Lower leg skin (tissue), 4 donors: ENCODE data around the gene IGLL5. TPM values are rescaled to one million over a fixed set of nuclear protein-coding genes. Genes with fewer than 3 reads are reported as not detected.
"Not testable (repeated sequence)": the region's sequence is repeated elsewhere in the genome, so short reads cannot be mapped to it uniquely, and the experiment has no call there.

ENCODE experiments used
- DNase-seq, 2 donors: peaks; one replicate each; pipeline ENCODE4 v3.0.0-alpha.2; 2019; ENCODE audit warnings: low spot score in 2 of 2
- H3K4me3 ChIP-seq: fragments of 200-600 bp; sonication (generic); 2 replicates; pipeline ENCODE4 v1.5.1; 2017; ENCODE audit warnings: mild to moderate bottlenecking, low read depth; ENCODE audit not compliant: poor library complexity, severe bottlenecking
- POLR2A ChIP-seq, 2 donors: fragments of 450-650 bp; IDR thresholded peaks; one replicate each; pipeline ENCODE4 v1.6.1; 2016 to 2017; ENCODE audit warnings: antibody characterized with exemption in 2 of 2, mild to moderate bottlenecking in 1 of 2, moderate library complexity in 1 of 2
- WGBS, 2 donors: methylation state at CpG; one replicate each; pipeline ENCODE4 v1.1.5; 2018; 5-methylcytosine and 5-hydroxymethylcytosine counted together
- intact Hi-C: fragments of 100-400 bp; cut with DNase I; formaldehyde crosslinking; loops from one replicate; pipeline ENCODE4 v1.15.0; 2023; ENCODE audit warnings: low total_unique reads
- total RNA-seq, 4 donors: library from RNA; depleted of rRNA; stranded (reverse); fragments of >200 nt; gene quantifications; one replicate each; pipeline ENCODE4 v1.1.0, GENCODE V29; 2016
- TF ChIP-seq, protein P1 (sequence below), 3 donors: fragments of 450-650 bp; IDR thresholded peaks; one replicate each; pipeline ENCODE4 v1.5.1; 2016; ENCODE audit warnings: antibody characterized with exemption in 3 of 3, mild to moderate bottlenecking in 3 of 3, moderate library complexity in 2 of 3

IGLL5 gene
- total RNA-seq, 4 donors from 2014 or later: not detected

DNA sequence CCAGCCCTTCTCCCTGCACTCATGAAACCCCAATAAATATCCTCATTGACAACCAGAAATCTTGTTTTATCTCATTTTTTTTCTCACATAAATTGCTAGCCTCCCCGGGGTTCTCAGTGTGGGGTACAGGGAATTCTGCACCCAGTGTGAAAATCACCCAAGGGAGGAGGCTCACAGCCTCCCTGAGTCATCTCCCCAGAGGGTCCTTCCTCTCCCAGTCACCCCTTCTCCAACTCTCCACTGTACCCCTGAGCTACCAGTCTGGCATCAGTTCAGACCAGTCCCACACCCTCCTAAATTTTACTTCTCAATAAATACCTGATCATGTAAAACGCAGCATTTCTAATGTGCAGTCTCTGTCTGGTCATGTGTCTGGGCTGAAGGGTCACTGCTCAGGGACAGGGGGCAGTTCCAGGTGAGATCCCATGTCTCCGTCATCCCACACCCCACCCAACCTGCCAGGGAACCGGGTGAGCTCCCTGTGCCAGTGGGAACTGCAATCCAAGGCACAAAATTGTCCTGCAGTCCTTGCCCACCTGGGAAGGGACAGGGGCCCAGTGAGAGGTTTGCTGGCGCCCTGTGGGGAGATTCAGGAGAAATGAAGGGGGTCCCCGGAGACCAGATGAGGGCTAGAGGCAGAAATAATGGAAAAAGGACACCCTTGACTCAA, 8.3 kb downstream of the IGLL5 start:
- peak in 1 of 2 donors; percentile 65 for DNase-seq

DNA sequence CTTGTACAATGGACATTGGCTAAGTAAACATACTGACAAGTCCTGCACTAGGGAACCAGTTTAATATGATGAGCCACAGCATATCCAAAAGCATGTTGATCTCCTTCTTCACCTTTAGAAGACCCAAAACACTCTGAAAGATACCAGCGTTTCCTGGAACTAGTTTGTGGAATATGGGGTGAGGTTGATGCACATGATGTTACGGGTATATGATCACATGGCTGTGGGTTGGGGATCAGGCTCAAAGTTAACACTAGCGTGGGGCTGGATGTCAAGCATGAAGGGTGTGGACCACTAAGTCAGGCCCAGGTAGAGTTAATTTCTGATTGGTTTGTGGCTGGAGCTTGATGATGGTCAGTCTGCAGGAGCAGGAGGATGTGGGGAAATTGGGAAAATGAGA, 9.0 kb downstream of the IGLL5 start:
- intact Hi-C loops: no loop called here
- H3K4me3 ChIP-seq: no peak overlapping the region
- TF ChIP-seq, protein P1, sequence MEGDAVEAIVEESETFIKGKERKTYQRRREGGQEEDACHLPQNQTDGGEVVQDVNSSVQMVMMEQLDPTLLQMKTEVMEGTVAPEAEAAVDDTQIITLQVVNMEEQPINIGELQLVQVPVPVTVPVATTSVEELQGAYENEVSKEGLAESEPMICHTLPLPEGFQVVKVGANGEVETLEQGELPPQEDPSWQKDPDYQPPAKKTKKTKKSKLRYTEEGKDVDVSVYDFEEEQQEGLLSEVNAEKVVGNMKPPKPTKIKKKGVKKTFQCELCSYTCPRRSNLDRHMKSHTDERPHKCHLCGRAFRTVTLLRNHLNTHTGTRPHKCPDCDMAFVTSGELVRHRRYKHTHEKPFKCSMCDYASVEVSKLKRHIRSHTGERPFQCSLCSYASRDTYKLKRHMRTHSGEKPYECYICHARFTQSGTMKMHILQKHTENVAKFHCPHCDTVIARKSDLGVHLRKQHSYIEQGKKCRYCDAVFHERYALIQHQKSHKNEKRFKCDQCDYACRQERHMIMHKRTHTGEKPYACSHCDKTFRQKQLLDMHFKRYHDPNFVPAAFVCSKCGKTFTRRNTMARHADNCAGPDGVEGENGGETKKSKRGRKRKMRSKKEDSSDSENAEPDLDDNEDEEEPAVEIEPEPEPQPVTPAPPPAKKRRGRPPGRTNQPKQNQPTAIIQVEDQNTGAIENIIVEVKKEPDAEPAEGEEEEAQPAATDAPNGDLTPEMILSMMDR (IDR thresholded peaks at IDR 0.05): no peak
- no peak for TF ChIP-seq POLR2A (IDR thresholded peaks at IDR 0.05)
- peak in 1 of 2 donors; percentile 18 for DNase-seq
- WGBS, 2 donors: 78 to 79% methylated on average over 3 of the region's 3 CpGs

More for the DNA sequence above, 8.3 kb downstream of the IGLL5 start:
- 73 to 84% methylated on average over 6 of the region's 6 CpGs for WGBS, 2 donors
- H3K4me3 ChIP-seq: no peak overlapping the region
- intact Hi-C loops: no loop called here
- TF ChIP-seq POLR2A (IDR thresholded peaks at IDR 0.05): no peak
- TF ChIP-seq, protein P1 (IDR thresholded peaks at IDR 0.05): no peak

DNA sequence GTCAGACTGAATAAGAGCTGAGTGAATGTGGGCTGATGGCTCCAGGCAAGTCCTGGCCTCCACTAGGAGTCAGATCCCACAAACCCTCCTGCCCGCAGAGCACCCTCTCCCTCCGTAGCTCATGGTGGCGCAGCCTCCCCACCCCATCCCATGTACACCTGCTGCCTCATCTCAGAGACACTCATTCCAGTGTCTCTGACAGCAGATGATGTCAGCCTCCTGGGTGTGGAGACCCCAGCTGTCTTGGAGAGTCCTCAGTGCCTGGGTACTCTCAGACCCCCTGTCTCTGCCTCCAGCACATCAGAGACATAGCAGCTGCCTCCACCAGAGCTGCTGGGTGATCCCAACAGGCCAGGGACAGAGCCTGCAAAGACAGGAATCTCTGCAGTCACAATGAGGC, 9.5 kb downstream of the IGLL5 start:
- no peak for TF ChIP-seq POLR2A (IDR thresholded peaks at IDR 0.05)
- TF ChIP-seq, protein P1 (IDR thresholded peaks at IDR 0.05): no peak
- 89 to 91% methylated on average over 3 of the region's 3 CpGs for WGBS, 2 donors
- H3K4me3 ChIP-seq: no peak overlapping the region
- intact Hi-C loops: no loop called here
- DNase-seq: peak in 1 of 2 donors; percentile 18

DNA sequence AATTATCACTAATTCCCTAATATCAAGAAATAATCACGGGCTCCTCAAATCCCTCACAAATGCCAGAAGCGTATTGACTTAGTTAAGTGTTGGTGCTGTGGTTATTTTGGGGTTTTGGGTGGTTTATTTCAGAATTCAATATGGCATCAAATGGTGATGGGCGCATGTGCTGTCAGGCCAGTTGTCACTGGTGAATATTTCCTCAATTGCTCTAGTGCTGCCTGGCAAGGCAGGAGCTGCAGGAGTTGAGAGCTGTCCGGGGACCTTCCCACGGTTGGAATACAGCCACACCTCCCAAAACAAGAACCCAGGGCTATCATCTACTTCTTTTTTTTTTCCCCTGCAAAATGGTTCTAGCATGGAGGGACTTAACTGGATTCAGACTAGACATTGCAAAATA, 10.3 kb downstream of the IGLL5 start:
- peak in 1 of 2 donors; percentile 13 for DNase-seq
- intact Hi-C loops: no loop called here
- no peak for TF ChIP-seq POLR2A (IDR thresholded peaks at IDR 0.05)
- H3K4me3 ChIP-seq: no peak overlapping the region
- WGBS, 2 donors: 62 to 64% methylated on average over 5 of the region's 5 CpGs

DNA sequence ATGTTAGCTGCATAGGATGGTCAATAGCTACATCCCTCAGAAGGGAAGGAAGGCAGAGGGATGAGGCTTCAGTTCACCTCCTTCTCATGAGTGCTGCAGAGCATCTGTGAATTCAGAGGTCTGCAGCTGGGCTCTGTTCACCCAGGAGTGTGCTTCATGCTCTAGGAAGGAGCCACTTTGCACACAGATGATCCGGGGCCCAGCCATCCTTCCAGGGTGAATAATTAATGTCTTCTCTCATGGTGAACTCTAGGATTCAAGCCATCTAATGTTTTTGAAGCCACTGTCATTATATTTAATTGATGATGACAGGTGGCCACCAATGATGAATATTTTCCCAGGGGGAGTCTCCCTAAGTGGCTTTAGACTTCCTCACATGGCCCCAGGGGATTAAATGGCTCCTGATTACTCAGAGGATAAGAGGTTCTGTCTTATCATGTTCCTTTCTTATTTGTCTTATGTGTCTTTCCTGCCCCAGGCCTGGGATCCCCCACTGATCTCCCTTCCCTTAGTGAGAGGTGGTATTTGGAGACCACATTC, 10.9 kb downstream of the IGLL5 start:
- DNase-seq: peak in 1 of 2 donors; percentile 45
- H3K4me3 ChIP-seq, intact Hi-C loops: not testable (repeated sequence)
- 12 to 31% methylated on average over 1 of the region's 1 CpG for WGBS, 2 donors

DNA sequence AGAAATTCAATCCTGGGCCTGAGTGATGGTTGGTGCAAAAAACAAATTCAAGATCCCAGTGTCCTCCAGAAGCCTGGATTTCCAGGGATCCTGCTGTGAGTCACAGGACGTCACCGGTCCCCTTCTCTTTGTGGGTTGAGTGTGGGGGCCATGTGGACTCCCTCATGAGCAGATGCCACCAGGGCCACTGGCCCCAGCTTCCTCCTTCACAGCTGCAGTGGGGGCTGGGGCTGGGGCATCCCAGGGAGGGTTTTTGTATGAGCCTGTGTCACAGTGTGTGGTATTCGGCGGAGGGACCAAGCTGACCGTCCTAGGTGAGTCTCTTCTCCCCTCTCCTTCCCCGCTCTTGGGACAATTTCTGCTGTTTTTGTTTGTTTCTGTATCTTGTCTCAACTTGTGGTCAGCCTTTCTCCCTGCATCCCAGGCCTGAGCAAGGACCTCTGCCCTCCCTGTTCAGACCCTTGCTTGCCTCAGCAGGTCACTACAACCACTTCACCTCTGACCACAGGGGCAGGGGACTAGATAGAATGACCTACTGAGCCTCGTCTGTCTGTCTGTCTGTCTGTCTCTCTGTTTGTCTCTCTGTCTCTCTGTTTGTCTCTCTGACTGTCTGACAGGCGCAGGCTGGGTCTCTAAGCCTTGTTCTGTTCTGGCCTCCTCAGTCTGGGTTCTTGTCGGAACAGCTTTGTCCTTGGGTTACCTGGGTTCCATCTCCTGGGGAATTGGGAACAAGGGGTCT, 11.9 kb downstream of the IGLL5 start:
- 88% methylated on average over 7 of the region's 9 CpGs for WGBS, 2 donors
- H3K4me3 ChIP-seq, intact Hi-C loops: not testable (repeated sequence)
- DNase-seq: peak in 1 of 2 donors; percentile 15

DNA sequence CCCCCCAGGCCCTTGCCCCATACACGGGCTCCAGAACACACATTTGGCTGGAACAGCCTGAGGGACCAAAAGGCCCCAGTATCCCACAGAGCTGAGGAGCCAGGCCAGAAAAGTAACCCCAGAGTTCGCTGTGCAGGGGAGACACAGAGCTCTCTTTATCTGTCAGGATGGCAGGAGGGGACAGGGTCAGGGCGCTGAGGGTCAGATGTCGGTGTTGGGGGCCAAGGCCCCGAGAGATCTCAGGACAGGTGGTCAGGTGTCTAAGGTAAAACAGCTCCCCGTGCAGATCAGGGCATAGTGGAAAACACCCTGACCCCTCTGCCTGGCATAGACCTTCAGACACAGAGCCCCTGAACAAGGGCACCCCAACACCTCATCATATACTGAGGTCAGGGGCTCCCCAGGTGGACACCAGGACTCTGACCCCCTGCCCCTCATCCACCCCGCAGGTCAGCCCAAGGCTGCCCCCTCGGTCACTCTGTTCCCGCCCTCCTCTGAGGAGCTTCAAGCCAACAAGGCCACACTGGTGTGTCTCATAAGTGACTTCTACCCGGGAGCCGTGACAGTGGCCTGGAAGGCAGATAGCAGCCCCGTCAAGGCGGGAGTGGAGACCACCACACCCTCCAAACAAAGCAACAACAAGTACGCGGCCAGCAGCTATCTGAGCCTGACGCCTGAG, 13.1 kb downstream of the IGLL5 start:
- intact Hi-C loops, DNase-seq, H3K4me3 ChIP-seq: not testable (repeated sequence)
- WGBS, 2 donors: 85 to 86% methylated on average over 10 to 15 of the region's 16 CpGs
